HG03175 (cell line): ENCODE data around the gene ATXN7L1.

Experiments used
- ATAC-seq: cut with Tn5 transposase; IDR thresholded peaks from one replicate; pipeline ENCODE4 v1.9.1; 2021; ENCODE audit warnings: mild to moderate bottlenecking, moderate library complexity; ENCODE audit not compliant: unreplicated experiment

ATXN7L1 gene

DNA sequence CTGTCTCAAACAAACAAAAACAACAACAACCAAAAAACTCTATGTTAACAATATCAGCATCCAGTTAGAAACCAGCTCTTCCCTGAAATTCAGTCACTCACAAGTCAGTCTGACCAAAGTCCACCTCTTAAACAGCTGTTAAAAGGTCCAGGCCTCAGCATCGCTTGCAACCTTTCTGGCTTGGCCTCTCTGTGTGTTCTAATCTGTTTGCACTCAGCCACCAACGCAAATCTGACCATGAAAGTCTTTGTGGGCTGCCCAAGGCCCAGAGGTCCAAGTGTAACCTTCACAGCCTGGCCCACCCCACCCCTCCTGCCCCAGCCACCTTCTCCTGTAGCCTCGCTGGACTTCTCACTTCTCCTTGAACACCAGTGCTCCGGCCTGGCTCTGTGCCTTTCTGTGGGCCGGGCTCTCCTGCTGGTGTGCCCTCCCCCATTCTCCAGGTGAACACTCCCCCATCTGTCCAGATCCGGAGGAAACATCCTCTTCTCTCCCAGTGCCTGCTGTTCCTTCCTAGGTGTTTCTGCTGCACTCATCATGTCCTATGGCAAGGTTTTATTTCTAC, 222.9 kb downstream of the ATXN7L1 start:
- ATAC-seq: no peak

DNA sequence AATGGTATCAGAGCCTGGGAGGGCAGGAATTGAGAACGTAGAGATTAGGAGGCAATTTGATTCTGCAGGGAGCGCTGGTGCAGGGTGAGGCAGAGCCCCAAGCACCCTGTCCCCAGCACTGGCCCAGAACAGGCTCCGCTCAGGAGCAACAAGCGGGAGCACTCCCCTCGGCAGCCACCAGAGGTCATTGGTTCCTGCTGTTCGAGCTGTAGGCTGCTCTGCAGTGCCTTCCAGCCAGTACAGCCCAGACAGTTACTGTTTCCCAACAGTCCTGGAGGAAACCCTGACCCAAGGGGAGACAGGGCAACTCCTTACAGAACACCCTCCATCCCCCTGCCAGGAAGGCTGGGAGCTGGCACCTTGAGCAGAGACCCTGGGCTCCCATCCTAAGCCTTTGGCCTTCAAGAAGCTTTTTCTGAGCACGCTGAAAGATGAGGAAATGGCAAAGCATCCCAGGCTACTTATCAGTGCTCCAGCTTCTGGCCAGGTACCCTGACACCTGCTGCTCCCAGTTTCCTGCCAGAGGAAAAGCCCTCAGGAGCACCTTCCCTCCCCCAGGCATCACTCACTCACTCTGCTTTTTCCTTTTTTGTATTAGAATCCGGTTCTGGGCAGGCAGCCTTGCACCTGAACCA, 223.9 kb downstream of the ATXN7L1 start:
- peak; percentile 76 for ATAC-seq

DNA sequence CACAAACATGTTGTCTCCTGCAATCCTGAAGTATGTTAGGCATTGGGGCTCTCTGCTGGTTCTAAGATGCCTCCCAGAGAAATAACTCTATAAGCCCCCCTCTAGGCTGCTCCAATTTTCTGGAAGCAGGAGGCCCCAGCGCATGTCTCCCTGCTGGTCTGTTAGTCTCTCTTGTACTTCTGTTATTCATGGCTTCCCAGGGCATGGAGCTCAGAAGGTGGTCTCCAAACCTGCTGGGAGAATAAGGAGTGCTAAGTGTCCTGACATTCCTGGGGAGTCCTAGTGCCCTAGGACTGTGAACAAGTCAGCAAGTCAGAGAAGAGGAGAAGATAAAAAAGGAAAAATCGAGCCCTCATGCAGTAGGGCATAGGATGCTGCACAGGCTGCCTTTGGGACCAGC, 224.6 kb downstream of the ATXN7L1 start:
- ATAC-seq: no peak

DNA sequence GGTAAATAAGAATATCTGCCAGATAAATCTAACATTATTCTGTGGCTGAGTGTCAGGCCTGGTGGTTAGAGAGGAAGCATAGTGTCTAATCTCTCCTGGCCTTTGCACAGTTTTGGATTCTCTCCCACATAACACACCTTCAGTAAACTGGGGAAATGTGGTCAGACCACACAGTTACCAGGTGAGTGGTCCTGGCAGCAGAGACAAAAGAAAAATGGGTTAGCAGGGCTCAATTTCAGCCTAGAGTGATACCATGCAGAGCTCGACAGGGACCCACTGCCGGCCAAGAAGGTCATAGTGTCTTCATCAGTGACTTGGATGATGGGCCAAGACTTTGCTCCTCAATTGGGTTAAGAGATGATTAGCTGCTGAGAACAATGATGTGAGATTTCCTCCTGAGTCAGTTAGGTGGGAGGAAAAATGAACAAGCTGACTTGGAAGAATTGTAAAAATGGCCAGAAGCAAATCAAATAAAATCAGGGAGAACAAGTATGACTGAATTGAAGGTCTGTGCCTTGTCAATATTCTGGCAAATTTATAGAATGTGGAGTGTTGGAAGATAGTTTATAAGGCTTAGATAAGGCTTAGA, 225.9 kb downstream of the ATXN7L1 start:
- ATAC-seq: no peak

DNA sequence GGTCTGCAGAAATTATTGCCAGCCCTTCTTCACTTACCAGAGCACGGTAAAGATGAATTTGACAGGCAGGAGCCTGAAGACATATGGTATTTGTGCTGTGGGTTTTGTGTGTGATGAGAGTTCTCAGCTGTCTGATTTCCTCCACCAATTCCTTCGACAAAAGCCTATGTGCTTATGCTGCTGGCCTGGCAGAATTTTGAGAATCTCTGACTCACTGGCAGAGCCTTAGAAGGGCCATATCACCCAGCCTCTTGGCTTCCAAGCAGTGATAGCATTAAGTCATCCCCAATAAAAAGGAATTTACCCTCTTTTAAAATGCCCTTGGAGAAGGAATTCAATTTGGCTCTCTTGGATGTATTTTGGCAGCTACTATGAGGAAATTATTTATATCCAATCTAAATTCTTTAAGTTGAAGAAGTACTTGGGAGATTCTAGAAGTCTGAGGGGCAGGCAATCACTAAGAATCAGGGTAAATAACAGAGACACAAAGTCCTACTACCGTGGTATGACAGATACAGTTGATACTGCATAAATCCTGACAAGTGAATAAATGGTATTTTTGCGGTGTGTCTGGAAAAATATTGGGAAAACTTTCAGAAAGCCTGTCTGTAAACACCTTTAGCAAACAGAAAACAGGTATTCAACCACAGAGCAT, 226.5 kb downstream of the ATXN7L1 start:
- no peak for ATAC-seq

DNA sequence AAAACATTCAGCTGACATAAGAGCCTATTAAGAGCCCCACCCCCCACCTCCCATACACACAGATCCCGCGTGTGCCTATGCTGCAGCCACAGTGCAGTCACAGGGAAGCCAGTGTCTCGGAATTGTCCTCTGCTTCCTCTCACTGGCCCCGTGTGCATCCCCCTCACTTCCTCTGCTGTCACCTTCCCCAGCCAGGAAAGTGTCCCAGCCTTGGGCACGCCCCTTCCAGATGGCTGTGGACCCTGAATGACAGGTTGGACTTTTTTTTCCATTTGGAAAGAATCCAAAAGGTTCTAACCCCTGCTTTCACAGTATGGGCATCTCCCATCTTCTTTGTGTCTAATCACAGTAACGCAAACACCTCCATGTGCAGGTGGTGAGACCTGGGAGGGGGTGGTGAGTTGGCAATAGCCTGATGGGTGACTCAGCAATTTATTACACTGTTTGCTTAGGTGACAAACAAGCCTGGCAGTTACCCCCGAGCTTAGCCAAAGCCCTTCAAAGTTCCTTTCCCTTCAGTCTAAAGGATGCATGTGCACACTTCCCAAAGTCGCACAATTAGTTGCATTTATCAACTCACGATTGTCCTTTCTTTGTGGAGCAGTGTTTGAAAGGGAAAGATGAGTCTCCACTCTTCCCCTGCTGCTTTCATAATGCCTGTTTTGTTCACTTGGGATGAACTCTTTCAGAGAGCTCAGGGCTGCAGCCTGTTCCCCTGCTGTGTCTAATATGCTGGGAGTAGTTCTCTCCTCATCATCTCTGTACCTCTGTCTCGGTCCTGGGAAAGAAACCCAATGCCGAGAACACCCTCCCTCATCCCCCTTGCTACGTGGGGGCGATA, 227.6 kb downstream of the ATXN7L1 start:
- ATAC-seq: no peak

DNA sequence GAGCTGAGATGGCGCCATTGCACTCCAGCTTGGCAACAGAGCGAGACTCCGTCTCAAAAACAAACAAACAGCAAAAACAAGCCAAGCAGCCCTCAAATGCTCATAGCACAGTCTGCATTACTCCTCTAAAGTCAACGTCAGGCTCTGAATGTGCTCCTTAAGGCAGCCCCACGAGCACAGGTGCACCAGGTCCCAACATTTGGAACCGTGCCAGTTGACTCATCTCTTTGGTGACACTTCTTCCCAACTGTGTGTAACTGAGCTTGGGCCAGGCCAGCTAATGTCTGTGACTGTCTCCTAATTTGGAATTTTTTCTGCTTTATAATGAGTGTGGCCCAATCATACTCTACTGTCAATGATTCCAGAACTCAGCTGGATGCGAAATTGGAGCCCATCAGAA, 228.8 kb downstream of the ATXN7L1 start:
- no peak for ATAC-seq

DNA sequence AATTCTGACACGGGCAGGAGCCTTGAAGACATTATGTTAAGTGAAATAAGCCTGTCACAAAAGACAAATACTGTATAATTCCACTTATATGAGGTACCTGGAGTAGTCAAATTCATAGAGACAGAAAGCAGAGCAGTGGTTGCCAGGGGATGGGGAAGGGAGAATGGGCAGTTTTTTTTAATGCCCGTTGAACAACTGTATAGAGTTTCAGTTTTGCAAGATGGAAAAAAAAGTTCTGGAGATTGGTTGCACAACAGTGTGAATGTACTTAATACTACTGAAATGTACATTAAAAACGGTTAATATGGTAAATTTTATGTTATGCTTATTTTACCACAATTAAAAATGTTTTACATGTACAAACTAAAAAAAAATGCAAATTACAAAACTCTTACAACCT, 231.5 kb downstream of the ATXN7L1 start:
- ATAC-seq: no peak

DNA sequence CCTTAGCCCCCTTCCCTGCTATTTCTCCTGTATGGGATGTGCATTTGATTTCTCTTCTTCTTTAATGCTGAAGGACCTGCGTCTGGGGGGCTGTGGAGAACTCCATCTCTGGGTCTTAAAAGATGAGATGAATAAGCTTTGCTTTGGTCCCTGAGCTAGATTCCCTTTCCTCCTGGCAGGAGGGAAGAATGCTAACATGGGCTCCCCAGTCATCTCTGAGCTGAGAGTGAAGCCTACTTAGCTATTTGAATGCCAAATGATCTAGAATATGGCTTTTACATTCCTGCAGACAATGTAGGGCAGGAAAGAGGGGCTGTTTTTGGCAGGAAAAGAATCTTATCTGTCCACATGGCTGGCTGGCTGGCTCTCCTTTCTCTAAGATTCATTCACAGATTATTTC, 232.5 kb downstream of the ATXN7L1 start:
- ATAC-seq: no peak

DNA sequence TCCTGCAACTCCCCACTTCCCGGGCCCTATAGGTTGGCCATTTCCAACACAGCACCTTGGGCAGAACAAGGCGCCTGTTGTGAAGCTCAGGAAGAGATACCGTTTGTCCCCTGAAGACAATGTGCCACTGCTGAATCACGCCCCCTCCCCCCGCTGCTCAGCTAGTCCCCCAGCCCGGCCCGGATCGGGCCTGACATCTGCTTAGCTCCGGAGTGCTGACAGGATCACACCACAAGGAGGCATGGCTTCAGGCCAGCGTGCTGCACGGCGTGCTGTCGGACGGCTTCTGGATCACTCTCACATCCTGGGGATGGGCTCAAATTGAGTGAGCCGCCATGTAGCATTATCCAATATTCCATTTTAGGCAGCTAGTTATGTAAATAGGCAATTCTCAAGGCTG, 233.0 kb downstream of the ATXN7L1 start:
- no peak for ATAC-seq

DNA sequence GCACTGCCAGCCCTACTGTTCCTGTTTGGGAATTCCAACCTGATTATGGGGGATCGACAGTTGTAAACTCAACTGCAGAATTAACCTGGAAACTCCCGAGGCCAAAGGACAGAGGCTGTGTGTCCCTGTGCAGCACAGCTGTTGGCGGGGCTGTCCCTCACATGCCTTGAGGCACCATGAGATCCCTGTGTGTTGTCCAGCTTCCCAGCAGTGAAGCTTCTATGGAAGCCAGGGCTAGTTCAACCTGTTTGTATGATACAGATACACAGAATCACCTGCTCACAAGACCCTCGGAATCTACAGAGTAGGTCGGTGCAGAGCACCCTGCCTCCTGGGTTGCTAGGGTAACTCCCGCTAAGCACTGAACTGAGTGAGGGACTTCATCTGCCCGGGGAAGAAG, 234.1 kb downstream of the ATXN7L1 start:
- no peak for ATAC-seq

DNA sequence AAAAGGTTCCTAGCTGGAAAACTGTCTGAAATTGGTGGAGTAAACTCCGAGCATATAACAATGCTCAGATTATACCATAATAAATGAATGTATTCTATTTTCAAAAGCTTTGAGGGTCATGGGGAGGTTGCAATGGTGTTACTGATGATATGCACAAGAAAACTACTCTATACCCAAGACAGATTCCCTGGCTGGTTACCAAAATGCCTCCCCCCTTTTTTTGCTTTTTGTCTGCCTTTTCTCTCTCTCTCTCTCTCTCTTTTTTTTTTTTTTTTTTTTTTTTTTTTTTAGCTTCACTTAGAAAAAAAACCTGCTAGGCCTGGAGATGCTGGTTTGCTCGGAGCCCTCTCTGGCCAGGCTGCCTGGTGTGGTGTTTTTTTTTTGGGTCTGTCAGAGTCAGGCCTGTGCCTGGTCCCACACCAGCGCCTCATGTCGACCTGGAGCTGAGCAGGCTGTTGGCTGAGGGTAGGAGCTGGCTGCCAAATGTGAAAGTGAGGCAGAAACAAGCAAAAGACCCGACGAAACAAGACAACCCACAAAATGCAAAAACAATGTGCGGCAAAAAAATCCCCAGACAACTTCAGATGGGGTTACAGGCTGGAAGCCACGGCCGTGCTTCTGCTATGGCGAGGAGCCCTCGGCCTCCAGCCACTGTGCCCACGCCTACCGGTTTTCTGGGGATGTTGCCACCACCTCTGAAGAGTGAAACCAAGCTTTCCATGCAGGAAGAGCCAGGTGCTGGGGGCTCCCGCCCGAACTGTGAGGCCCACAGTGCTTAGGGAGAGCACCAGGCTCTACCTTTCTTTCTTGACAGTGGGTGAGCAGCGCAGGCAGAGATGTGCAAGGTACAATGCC, 235.2 kb downstream of the ATXN7L1 start:
- ATAC-seq: no peak

DNA sequence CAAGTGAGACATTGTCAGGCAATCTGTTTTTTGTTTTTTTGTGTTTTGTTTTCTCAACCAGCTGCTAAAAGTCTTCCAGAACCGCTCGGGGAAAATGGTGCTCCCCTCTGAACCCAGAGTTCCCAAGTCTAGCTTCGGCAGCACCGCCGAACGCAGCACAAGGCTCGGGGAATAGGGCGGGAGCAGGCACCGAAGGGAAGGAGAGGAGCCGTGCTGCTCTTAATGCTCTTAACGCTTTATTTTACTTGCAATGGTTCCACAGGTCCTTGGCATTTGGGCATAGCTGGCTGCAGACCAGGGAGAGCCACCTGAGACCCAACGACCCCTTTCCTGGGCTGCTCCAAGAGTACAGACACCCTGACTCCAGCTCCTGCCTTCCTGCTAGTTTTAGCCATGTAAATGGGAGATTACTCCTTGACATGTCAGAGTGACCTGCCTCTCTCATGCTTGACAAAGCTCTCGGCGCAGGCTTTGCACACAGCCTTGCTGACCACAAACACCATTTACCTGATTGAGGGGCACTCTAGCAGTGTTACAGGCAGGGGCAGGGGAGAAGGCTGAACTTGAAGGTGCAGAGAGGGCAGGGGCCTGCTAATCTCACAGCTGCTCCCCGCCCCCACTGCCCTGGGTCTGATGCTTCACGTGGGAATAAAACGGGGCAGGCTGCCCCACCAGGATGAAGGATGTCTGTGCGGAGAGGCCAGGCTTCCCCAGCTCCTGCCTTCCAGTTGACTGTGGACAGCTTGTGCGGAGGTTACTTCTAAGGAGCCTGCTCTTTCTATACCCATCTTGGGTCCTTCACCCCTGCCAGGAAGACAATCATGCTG, 236.5 kb downstream of the ATXN7L1 start:
- no peak for ATAC-seq

DNA sequence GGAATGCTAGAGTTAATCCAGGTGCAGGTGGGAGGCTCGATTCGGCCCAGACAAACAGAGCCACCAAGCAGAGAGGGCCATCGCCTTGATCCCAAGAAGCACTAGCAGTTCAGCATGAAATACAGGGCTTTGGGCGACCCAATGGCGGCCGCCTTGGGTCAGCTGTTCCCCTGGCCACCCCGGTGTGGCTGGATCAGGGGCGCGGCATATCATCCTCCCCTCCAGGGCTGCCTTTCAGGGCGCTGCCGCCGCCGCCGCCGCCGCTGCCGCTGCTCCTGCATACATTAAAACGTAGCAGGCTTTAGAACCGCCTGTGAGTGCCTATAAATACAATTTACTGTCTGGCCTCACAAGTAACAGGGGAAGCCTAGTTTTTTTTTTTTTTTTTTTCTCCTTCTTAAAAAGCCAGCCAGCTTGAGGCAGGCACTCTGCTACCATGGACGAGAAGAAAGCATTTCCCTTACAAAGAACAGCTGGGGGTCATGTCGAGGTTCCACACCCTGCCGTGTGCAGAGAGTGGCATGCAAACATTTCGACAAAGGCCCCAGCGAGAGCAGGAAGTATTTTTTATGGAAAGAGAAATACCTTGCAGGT, 237.4 kb downstream of the ATXN7L1 start:
- no peak for ATAC-seq

DNA sequence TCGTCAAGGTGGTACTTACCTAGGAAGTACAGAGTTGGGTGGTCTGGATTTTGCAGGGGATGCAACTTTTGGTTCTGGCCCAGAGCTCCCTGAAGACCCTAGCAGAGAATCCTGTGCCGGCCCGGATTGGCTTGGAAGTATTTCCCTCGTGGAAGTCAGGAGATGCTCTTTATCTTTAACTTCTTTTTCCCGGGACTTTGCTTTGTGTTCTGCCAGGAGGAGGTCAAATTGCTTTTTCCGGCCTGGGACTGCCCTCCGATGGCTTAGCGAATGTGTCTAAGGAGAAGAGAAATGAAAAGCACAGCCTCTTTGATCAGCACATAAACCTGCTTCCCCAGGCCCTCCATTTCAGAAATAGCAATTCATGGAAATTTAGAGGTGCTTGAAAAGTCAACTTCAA, 238.1 kb downstream of the ATXN7L1 start:
- no peak for ATAC-seq

DNA sequence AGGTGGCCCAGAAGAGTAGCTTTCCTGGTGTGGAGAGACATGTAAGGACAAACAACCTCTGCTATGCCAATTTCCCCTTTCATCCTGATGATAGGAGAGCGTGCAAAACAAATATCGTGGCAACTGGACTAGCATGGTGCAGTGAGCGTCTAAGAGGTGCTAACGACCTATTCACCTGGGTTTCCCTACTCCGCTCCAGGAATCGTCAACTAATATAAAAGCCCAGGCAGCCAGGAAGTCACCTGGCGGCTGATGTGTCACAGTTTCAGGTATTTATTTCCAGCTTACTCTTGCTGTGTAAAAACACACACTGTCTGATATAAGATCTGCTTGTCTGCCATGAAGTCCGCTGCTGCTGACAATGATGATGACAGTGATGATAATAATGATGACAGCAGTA, 238.6 kb downstream of the ATXN7L1 start:
- ATAC-seq: no peak

DNA sequence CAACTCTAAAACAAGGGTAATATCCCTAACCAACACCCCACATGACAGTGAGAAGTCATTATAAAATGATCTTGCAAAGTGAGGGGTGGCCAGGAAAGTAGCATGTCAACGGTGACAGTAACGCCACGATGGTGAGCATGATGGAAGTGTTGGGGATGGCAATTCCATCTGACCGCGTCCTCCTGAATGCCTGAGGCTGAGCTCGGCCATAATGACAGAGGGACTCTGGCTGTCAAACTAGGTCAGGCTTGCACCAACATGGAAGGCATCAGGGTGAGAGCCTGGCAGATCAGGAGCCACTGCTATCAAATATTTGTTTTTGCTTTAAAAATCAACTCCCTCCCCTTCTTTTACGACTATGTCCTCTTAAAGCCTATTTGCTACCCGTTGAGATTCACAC, 239.4 kb downstream of the ATXN7L1 start:
- ATAC-seq: no peak

DNA sequence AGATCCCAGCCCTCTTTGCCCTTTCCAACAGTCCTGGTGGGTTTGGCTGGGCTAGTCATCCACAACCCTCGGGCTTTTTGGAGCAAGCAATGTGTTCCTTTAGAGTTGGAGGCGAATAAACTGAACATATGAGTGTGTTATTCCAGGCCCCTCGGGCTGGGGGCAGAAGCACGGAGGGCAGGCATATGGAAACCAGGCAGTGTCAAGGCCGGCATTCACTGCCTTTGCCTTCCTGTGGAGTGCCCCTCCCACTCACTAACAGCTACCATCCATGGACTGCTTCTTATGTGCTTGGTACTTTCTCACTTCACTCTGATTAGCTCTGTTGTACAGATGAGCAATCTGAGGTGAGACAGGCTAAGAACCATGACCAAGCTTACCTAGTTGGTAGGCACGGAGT, 241.2 kb downstream of the ATXN7L1 start:
- ATAC-seq: no peak

DNA sequence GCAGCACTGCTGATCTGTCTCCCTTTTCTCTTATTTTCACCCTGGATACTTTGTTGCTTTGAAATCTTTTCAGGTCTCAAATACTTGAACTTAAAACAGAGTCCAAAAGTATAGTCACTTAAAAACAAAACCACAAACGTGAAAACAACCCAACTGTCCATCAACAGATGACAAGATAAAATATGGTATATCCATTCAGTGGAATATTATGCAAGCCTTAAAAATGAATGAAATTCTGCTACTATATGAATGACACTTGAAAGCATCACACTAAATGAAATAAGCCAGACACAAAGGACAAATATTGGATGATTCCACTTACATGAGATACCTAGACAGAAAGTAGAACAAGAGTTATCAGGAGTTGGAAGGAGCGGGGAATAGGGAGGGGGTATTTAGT, 250.4 kb downstream of the ATXN7L1 start:
- ATAC-seq: no peak
